SK-N-SH treated with all-trans-retinoic acid at 6 μM for 48 hours (cell line): Measurements from ENCODE around the gene USP1.

ENCODE experiments used
- ARNTL ChIP-seq: fragments of 450-650 bp; formaldehyde crosslinking; IDR thresholded peaks from 2 replicates; pipeline ENCODE4 v1.5.0; 2020; ENCODE audit warnings: low read depth, mild to moderate bottlenecking, moderate library complexity, borderline replicate concordance
- ESRRG ChIP-seq: fragments of 250-450 bp; sonication (Bioruptor Pico); IDR thresholded peaks from 2 replicates; pipeline ENCODE4 v1.6.1; 2021; ENCODE audit warnings: mild to moderate bottlenecking
- ISL1 ChIP-seq: fragments of 250-450 bp; sonication (Bioruptor Pico); IDR thresholded peaks from 2 replicates; pipeline ENCODE4 v2.1.2; 2022; ENCODE audit warnings: mild to moderate bottlenecking, moderate library complexity
- PATZ1 ChIP-seq: fragments of 250-450 bp; sonication (Bioruptor Pico); IDR thresholded peaks from 2 replicates; pipeline ENCODE4 v1.8.0; 2020; ENCODE audit warnings: mild to moderate bottlenecking, moderate library complexity, borderline replicate concordance
- POU6F1 ChIP-seq: fragments of 250-450 bp; sonication (Bioruptor Pico); IDR thresholded peaks from 2 replicates; pipeline ENCODE4 v1.8.0; 2021; ENCODE audit warnings: low read depth, mild to moderate bottlenecking, moderate library complexity, borderline replicate concordance
- SNAI2 ChIP-seq: fragments of 250-450 bp; sonication (Bioruptor Pico); IDR thresholded peaks from 2 replicates; pipeline ENCODE4 v1.5.0; 2020; ENCODE audit warnings: mild to moderate bottlenecking, moderate library complexity
- ZFP3 ChIP-seq: fragments of 250-450 bp; sonication (Bioruptor Pico); IDR thresholded peaks from 2 replicates; pipeline ENCODE4 v1.5.0; 2020; ENCODE audit warnings: mild to moderate bottlenecking, moderate library complexity
- ZFP30 ChIP-seq: fragments of 450-650 bp; formaldehyde crosslinking; IDR thresholded peaks from 2 replicates; pipeline ENCODE4 v1.5.0; 2022; ENCODE audit warnings: mild to moderate bottlenecking, moderate library complexity
- ZNF565 ChIP-seq: fragments of 450-650 bp; formaldehyde crosslinking; conservative IDR thresholded peaks from 2 replicates; pipeline ENCODE4 v1.5.0; 2020; ENCODE audit warnings: low read depth, mild to moderate bottlenecking, moderate library complexity

DNA sequence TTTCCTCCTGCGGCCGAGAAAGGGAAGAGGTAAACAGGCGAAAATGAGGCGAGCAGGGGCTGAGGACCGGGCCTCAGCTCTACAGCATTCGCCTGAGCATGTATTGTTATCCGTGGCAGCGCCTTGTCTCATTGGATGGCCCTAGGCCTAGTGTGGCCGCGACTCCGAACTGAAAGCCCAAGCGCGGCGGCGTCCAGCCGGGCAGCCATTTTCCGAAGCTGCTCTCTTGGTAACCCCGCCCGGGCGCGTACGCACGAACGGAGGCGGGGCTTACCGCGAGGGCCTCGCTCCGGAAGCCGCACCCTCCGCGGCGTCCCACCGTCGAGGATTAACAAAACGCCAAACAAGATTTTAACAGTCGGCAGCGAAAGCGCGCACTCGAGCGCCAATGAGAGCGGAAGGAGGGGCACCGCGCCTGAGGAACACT is 797 bp upstream of the USP1 start:
- no peak for TF ChIP-seq SNAI2 (CRISPR knock-in tag)
- TF ChIP-seq ARNTL (CRISPR knock-in tag), result no peak
- no peak for TF ChIP-seq ZFP3
- TF ChIP-seq PATZ1, result no peak
- TF ChIP-seq ZNF565 (CRISPR knock-in tag), result no peak
- TF ChIP-seq POU6F1 (CRISPR knock-in tag), result no peak
- no peak for TF ChIP-seq ISL1 (CRISPR knock-in tag)
- TF ChIP-seq ESRRG (CRISPR knock-in tag), result no peak
- no peak for TF ChIP-seq ZFP30 (CRISPR knock-in tag)
